EH (cell line): ENCODE results near the gene CSRNP3.
A peak's percentile ranks its signal among the peaks of the same experiment; 100 is the strongest.

Experiments
- DNase-seq: peaks from one replicate; pipeline ENCODE4 v3.0.0-alpha.2; 2015; ENCODE audit warnings: low read depth

CSRNP3 gene

DNA sequence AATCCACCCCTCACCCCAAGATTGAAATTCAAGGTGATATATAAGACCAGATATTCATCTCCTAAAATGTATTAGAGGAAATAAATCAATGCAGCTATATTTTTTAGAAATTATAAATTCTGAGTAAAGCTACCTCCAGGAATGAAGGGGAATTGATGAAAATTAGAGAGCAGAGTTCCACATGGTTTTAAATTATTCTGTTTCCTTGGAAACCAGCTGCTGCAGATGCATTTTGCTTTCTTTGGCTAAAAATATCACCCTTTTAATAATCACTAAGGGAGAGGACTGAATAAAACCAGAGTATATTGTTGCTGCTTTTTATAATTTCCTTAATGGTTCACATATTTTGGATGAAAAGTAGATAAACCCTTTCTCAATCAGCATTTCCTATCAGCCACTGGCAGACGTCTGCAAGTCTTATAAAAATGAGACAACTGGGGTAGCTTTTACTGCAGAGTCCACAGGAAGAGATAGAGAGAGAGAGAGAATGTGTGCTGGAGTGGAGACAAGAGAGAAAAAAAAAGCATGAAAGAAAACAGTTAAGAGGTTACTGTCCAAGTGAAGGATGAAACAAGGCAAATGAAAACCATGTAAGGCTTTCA is 2.0 kb downstream of the CSRNP3 start:
- no peak for DNase-seq

DNA sequence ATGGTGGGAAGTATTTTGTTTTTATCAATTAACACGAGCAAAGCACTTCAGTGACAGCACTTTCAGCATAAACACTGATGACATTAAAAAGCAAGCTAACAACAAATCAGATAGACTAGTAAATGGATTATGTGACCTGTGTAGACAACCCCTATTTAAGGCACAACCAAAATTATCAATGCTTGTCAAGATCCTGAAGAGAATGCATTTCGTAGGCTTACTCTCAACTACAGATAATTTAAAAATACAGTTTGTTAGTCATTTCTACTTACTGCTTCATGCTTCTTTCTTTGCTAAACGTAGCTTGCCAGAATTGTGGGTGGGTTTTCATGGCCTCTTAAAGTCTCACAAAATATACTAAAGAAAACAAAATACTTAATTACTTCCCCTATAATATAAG is 3.4 kb downstream of the CSRNP3 start:
- DNase-seq = no peak

DNA sequence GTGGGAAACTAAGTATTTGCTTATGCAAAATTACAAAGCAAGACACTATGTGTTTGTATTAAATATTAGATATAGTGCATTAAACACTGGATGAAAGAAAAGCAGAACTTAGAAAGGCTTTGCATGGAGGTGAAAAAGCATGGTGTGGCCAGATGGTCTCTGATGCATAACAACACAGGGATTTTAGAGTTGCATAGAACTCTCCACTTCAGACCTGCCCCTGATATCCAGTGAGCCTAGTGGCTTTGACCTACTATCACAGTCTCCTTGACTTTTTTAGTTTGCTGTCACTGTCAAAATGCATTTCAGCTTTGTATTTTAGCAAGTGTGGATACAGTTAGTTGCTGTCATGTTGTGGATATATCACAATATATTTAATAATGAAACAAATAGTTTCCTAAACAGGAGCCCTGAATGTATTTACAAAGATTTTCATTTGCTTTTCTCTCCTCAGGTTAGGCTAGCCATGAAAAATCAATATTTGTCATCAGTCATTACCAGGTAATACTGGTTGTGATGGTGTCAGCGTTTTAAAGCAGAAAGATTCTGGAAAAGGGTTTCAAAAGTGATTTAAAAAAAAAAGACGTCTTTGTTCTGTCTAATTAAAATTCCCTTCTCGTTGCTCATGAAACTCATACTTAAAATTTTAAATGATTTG is 5.2 kb downstream of the CSRNP3 start:
- no peak for DNase-seq

DNA sequence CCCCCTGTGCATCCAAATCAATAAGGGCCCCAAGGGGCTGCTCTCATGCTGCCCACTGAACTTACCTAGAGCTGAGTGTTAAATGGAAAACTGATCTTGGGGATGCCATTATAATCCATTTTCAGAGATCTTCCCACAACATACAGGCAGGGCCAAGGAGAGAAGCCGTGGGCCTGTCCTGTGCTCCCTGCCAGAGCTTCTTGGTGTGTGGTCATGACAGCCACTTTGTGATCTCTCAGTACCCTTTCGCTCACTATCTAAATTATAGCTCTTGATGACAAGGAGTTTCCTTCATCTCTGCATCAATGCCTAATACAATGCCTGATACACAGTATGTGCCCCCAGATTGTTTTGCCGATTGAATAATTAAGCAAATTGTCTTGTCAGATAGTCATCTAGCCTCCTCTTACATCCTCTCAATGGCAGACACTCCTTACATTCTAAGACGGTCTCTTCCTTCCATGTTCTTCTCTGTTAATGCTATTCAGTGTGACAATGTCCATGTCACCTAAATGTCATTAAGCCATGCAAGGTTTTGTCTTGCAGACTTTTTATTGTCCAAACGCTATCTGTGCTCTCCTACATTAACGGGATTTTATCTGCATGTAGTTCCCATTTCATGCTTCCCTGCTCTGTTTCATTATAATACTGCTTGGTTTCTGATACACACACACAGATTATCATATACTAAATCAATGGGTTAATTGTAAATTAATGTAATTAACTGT is 5.9 kb downstream of the CSRNP3 start:
- DNase-seq = no peak

DNA sequence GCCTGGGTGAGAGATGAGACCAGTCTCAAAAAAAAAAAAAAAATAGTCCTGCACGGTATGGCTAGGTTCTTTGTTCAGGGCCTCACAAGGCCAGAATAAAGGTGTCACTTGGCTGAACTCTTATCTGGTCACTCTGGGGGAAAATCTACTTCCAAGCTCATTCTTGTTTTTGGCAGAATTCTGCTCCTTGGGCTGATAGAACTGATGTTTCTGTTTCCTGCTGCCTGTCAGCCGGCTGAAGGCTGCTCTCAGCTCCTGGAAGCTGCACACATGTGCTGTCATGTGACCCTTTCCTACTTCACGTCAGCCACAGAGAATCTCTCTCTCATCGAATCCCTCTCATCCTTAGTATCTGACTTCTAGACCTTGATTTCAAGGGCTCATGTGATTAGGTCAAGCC is 10.4 kb downstream of the CSRNP3 start:
- DNase-seq = no peak

DNA sequence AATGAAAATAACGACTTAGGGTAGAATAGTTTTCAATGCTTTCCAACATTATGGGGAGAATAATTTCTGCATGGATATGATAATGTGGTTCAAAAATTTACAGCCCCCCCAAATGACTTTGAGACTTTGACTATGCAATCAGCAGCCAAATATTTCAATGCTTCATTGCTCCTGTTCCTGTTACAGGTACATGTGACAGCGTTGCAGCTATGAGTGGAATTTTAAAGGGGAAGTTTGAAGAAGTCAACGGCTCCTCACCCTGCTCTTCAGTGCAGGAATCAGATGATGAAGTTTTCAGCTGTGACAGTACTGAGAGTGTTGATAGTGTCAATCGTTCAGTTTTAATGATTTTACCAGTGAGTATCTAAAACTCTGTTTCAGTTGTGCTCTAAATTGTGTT is 25.1 kb downstream of the CSRNP3 start:
- no peak for DNase-seq

DNA sequence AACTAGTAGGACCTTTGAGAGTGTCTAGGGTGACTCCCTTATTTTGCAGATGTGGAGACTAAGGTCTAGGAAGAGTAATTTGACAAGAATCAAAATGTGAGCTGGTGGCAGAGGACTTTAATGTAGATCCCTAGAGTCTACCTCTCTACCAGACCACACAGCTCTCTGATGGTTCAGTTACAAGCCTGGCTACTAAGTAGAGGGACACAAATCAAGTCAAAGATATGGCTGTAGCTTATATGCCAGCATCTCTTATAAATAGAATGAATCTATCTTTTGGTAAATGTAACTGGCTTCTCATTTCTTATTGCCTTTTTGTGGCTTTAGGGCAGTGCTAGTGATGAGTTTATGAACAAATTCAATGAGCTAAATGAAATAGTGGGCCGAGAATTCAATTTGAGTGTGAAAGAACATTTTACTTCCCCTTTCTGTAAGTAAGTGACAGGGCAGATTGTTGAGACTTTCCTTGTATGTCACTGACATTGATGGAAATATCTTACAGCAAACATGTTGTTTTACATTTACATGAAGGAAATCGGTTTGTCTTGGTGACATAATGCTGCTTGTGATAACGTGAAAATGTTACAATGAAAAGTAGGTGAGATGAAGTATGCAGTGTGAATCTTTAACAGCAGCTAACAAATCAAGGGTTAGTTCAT is 28.3 kb downstream of the CSRNP3 start:
- DNase-seq = no peak

DNA sequence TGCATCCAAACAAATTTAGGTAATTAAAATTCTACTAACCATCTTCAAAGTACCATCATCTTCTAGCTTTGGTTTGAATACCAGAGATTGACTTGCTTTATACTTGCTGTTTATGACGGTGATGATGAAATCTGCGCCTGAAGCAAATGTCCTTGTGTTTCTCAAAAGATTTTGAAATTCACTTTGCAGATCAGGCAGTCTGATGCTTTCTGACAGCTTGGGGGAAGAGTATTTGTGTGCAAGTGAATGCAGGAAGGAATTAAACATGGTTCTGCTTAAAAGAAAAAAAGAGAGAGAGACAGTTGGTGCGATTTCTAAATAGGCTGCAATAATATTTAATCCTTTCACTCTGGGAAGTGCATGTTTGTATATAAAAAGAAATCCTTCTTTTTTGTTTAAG is 29.6 kb downstream of the CSRNP3 start:
- DNase-seq = peak; percentile 1

DNA sequence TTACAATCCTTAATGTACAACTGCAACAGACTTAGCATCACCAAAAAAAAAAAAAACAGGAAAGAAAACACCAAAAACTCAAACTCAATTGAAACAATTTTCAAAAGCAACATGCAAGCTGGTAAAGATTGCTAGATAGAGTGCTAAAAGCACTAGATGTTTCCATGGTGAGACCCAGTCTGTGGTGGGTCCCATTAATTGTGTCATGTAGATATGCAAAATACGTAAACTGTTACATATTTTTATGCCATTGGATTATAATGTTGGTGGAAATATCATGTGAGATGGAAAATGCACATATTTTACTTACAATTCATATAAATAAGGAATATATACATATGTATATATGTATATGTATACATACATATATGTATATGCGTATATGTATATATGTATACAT is 30.5 kb downstream of the CSRNP3 start:
- DNase-seq = no peak

DNA sequence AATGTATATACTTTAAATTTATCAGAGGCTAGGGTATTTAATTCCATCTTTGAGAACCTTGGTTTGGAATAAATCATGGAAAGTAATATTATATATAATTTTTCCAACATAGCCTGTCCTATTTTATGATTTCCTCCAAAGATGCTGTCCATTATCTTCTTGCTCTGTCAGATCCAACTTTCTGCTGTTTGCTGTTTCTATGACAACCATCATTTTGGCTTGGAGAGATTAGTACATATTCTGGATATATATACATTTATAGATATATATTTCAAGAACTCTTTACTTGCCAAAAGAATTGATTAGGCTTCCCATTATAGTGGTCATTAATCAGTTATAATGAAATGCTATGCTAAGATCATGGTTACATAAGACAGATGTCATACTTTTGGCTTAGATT is 31.3 kb downstream of the CSRNP3 start:
- DNase-seq = no peak

DNA sequence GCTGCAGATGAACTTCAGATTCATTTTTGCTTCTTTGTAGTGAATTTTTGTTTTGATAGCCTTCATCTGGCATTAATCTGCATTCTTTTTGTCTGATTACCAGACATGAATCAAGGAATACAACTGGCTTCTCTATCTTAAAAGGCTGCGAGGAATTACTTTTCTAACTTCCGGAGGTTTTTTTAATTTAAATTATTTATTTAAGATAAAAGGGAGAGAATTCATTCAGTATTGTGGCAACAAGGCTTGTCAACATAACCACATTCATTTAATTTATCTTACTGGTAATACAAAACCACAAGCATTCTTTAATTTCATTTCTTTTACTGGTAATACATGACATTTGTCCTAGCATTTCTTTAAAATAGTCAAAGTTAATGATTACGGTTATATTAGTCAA is 36.0 kb downstream of the CSRNP3 start:
- no peak for DNase-seq

DNA sequence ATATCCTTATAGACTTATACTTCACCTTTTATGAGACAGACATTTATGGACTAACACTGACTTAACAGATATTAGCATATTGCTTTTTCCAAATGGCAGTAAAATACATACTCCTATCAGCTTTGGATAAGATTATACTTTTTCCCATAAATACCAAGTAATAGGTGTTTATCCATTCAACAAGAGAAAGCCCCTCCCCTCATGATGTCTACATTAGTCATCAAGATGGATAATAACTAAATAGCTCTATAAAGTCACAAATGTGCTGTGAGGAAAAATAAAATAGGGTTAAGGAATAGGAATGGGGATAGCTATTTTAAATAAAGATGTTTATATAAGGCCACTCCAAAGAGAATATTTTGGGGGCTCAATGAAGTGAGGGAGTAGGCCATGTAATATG is 39.4 kb downstream of the CSRNP3 start:
- DNase-seq = no peak

DNA sequence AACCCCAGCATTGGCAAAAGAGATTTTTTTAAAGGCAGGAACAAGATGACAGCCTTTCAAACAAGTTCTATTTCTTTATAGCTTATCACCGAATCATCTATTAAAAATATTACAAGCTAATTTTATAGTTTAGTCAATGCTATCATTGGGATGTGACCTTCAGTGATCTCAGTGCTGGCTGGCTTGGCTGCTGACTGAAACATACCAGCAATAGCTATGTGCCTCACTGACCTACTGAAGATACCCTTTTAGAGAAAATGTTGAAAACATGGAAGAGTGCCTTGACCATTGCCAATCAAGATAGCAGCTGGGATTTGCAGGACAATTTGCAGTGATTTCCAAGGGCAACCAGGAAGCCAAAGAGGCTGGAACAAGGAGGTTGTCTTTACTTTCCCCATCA is 44.0 kb downstream of the CSRNP3 start:
- no peak for DNase-seq

DNA sequence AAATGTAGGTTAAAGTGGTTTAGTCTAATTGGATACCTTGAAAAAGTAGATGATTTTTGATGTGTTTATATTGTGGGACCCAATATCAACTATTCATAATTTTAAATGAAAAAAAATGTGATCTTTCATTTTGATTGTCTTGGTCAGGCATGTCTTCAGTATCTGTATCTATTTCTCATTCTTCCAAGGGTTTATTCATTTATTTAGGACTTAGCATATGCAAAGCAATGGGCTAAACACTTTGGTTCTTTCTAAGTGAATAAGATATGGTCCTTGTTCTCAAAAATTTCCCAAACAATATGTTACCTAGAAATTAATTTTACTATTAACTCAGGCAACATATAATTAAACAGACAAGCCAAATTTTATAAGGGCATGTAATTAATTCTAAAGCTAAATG is 49.1 kb downstream of the CSRNP3 start:
- DNase-seq = no peak

DNA sequence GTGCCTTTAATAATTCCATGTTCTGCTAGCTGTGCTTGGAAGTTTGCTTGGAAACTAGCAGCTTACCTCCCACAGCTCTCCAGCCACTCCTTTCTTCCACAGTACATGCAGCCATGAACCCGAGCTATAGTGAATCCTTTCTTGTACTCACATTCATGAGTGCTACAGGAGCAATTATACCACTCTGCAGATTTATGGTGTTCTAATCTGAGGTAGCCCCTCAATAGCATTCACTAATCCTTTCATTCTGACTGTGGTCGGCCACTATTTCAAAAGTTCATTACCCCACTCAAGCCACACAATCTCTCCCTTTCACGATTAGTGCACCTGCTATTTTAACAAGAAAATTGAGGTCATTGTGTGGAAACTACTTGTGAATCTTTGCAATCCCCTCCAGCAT is 53.2 kb downstream of the CSRNP3 start:
- DNase-seq = no peak

DNA sequence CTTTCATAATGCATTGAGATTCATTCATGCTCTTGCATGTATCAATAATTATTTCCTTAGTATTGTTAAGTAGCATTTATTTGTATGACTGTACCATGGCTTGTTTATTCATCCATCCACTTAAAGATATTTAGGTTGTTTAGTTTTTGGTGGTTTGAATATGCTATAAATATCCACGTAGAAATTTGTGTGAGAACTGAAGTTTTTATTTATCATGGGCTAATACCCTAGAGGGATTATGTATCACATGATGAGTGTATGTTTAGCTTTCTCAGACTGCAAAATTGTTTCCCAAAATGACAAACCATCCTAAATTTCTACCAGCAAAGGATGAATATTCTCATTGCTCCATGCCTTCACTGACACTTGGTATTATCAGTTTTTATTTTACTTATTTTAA is 55.2 kb downstream of the CSRNP3 start:
- no peak for DNase-seq

DNA sequence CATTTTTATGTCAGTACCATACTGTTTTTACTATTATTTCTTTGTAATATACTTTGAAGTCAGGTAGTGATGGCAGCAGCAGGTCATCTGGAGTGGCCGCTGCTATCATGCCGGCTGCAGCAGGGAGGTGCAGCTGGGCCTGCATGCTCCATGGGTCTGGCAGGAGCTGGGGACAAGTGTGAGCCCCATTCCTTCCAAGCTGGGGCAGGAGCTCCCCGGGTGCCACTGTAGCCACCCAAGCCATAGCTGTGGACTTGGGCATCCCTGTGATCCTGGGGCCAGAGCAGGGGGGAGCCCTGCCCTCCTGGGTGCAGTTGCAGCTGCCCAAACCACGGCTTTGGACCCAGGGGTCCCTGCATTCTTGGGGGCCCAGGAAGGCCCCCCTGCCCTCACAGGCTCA is 59.2 kb downstream of the CSRNP3 start:
- no peak for DNase-seq

DNA sequence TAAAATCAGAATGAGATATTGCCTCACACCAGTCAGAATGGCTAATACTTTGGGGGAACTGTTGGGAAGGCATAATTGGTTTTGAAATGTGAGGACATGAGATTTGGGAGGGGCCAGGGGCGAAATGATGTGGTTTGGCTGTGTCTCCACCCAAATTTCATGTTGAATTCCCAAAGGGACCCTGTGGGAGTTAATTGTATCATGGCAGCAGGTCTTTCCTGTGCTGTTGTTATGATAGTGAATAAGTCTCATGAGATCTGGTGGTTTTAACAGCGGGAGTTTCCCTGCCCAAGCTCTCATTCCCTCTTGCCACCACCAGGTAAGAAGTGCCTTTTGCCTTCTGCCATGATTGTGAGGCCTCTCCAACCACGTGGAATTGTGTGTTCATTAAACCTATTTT is 59.6 kb downstream of the CSRNP3 start:
- DNase-seq = no peak

DNA sequence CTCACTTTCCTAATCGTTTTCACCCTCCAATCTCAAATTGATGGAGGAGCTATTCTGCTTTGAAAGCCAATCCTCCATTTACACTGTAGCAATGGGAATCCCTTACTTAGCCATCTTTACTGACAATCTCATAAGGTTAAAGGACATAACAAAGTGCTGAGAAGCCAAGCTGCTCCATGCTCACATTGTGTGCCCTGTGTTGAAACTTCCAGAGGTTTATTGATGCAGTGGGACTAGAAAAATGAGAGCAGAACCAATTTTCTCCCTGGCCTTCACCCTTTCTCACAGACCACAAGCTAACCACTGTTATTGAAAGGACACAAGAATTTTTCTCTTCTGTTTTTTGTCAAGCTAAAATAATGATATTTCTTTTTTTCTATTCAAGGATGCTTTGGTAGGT is 63.8 kb downstream of the CSRNP3 start:
- DNase-seq = no peak

DNA sequence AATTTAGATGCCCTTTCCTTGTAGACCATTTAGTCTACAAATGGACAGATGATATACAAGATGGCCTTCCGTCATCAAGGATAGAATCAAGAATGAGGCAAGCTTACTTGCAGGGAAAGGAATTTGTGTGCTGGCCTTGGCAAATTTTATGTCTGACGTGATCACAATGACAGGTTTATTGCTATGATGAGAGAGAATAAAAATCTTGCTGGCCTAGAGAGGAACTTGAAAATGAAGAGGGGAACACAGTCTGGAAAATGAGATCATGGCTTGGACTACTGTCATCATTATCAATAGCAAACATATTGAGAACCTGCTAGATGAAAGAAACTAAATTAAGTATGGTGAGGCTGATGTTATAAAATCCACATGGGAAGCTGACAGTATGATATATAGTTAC is 66.0 kb downstream of the CSRNP3 start:
- peak; percentile 1 for DNase-seq

DNA sequence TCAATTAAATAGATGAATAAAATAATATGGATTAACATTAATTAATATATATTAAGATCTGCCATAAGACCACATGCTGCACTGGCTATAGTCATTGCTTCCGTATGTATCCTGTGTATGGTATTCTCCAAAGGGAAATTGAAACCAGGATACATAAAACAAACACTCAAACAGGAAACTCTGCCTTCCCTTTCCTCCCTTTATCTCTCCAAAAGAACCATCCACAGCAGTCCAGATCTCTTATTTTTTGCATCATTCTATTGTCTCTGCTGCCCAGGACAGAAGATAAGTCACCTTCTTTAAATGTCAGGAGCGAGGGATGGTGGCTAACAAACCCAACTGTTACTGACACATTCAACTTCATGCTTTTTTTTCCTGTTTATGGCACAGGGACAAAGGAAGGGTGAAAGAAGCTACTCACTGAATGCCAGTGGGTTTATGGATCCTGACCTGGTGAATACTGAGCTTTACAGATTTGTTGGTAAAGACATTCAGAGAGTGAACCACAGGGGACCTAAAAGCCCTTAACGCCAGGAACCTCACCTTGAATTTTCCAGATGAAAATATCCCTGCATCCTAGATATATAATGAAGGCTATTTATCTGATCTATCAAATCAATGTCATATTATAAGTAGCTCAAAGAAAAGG is 67.5 kb downstream of the CSRNP3 start:
- no peak for DNase-seq

DNA sequence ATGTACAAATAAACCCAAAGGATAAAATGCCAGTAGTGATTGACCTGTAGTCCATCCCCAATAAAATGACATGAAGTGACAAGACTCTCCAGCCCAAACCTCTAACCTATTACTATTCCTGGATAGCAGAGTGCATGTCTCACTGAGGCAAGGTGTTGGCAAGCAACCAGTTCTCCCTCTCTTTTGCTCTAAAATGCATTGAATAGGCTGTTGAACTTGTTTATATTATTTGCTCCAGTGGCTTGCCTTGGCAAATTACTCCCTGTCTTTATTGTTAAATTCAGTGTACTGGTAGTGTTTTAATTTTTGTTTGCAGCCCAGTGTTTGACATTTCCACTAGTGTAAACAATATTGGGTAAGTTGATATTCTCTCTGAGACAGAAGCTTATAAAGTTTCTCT is 70.5 kb downstream of the CSRNP3 start:
- no peak for DNase-seq

DNA sequence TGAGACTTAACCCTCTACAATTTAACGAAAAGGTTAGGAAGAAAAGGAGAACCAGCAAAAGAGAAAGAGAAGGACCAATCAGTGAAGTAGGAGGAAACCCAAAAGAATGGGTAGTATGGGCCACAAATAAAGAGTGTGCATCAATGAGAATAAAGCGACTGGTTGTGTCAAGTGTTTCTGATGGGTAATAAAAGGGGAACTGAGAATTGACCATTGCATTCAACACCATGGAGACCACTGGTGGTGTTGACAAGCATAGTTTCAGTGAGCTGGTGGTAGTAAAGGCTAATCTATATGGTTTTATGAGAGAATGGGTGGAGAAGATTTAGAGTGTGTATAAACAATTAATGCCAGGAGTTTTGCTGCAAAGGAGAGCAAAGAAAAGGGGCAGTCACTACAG is 75.4 kb downstream of the CSRNP3 start:
- no peak for DNase-seq
